HepG2 (cell line): Measurements from ENCODE around the gene GRPEL2. TPM values are rescaled to one million over a fixed set of nuclear protein-coding genes. Genes with fewer than 3 reads are reported as not detected.

ENCODE experiments used
- CHD2 ChIP-seq: IDR thresholded peaks from 2 replicates; pipeline ENCODE4 v1.6.1; 2011; ENCODE audit warnings: low read depth, low read length, improper control_type of control experiment
- GLI4 ChIP-seq: sonication (generic); formaldehyde crosslinking; IDR thresholded peaks from 2 replicates; pipeline ENCODE4 v1.5.1; 2020; ENCODE audit warnings: missing genetic modification reagents, mild to moderate bottlenecking, moderate library complexity, borderline replicate concordance
- LCORL ChIP-seq, 2 experiments: fragments of 450-650 bp in 1 of 2; sonication (generic) in 1 of 2; formaldehyde crosslinking in 1 of 2; IDR thresholded peaks; 2 replicates each; pipeline versions ENCODE4 v1.5.0 to v1.6.1; 2017 to 2020; ENCODE audit warnings: antibody characterized with exemption in 1 of 2, missing genetic modification reagents in 1 of 2
- NFKB2 ChIP-seq: sonication (generic); formaldehyde crosslinking; IDR thresholded peaks from 2 replicates; pipeline ENCODE4 v1.4.0; 2020; ENCODE audit warnings: missing genetic modification reagents, borderline replicate concordance
- SAP130 ChIP-seq: IDR thresholded peaks from 2 replicates; pipeline ENCODE4 v1.6.1; 2016; ENCODE audit warnings: low read depth
- SMARCC2 ChIP-seq: fragments of 450-650 bp; IDR thresholded peaks from 2 replicates; pipeline ENCODE4 v1.6.1; 2017; ENCODE audit warnings: antibody characterized with exemption, mild to moderate bottlenecking
- SSRP1 ChIP-seq: IDR thresholded peaks from 2 replicates; pipeline ENCODE4 v1.6.1; 2016; ENCODE audit warnings: control low read depth
- THAP11 ChIP-seq: IDR thresholded peaks from 2 replicates; pipeline ENCODE4 v1.6.1; 2016; ENCODE audit warnings: missing biosample characterization, missing genetic modification reagents
- ZNF282 ChIP-seq: fragments of 450-650 bp; IDR thresholded peaks from 2 replicates; pipeline ENCODE4 v1.6.1; 2018; ENCODE audit not compliant: partially characterized antibody
- ZNF607 ChIP-seq: sonication (generic); formaldehyde crosslinking; IDR thresholded peaks from 2 replicates; pipeline ENCODE4 v1.5.1; 2020; ENCODE audit warnings: missing genetic modification reagents, mild to moderate bottlenecking, borderline replicate concordance
- ZNF761 ChIP-seq: sonication (generic); formaldehyde crosslinking; conservative IDR thresholded peaks from 2 replicates; pipeline ENCODE4 v1.4.0; 2020; ENCODE audit warnings: mild to moderate bottlenecking, missing genetic modification reagents
- ZNF766 ChIP-seq: sonication (generic); formaldehyde crosslinking; IDR thresholded peaks from 2 replicates; pipeline ENCODE4 v1.5.0; 2020; ENCODE audit warnings: missing genetic modification reagents, borderline replicate concordance
- polyA plus RNA-seq, 8 experiments: library from polyadenylated mRNA; depleted of rRNA in 3 of 8; stranded (reverse) in 7 of 8; unstranded in 1 of 8; fragments of >200 nt; fragmentation: Illumina TruSeq in 4 of 8; extraction: Trizol in 4 of 8; gene quantifications; 2 replicates each; pipeline versions ENCODE4 v1.2.1 to v1.2.3, GENCODE V29; 2011 to 2016; ENCODE audit warnings: low read depth in 4 of 8, missing spikeins in 1 of 8, mixed read lengths in 1 of 8; ENCODE audit not compliant: insufficient read depth in 1 of 8
- total RNA-seq, 5 experiments: library from RNA; depleted of rRNA; stranded (reverse); fragments of >200 nt; fragmentation: Illumina TruSeq; extraction: Trizol; gene quantifications; 2 replicates each; pipeline ENCODE4 v1.2.3, GENCODE V29; 2016; ENCODE audit warnings: low read depth in 1 of 5
- TF ChIP-seq, protein P1 (sequence below): sonication (generic); formaldehyde crosslinking; conservative IDR thresholded peaks from 2 replicates; pipeline ENCODE4 v1.4.0; 2020; ENCODE audit warnings: missing genetic modification reagents
- TF ChIP-seq, protein P2 (sequence below): sonication (generic); formaldehyde crosslinking; IDR thresholded peaks from one replicate; pipeline ENCODE4 v1.5.1; 2020; ENCODE audit warnings: mild to moderate bottlenecking, missing genetic modification reagents; ENCODE audit errors: not compliant biosample characterization
- TF ChIP-seq, protein P3 (sequence below): sonication (generic); formaldehyde crosslinking; IDR thresholded peaks from 2 replicates; pipeline ENCODE4 v1.4.0; 2020; ENCODE audit warnings: mild to moderate bottlenecking, missing genetic modification reagents, borderline replicate concordance

Gene GRPEL2
- total and polyA plus RNA-seq, 2 of the 13 experiments (the other 11 are each of a cell fraction or from before 2014, with no cell fraction given), result 13.1 to 16.6 TPM

DNA sequence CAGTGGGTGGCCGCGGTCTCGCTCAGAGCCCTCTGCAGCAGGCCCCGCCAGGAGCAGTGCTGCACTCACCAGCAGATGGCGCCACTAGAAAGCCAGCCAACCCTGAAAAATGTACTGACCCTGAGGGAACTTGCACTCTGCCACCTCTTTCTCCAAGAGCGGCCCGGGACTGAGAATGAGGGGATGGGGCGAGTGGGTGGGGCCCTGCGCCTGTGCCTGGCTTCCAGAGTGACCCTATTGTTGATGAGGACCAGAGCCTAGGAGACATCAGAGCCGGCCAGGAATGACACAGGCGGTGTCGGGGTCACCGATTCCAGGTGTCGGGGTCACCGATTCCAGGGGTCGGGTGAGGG is 36.7 kb downstream of the GRPEL2 start (continued):
- TF ChIP-seq ZNF607 (CRISPR knock-in tag), result peak; percentile 60
- TF ChIP-seq NFKB2 (CRISPR knock-in tag), result peak; percentile 14; the same call in 1 of the 2 replicates
- TF ChIP-seq, protein P1, sequence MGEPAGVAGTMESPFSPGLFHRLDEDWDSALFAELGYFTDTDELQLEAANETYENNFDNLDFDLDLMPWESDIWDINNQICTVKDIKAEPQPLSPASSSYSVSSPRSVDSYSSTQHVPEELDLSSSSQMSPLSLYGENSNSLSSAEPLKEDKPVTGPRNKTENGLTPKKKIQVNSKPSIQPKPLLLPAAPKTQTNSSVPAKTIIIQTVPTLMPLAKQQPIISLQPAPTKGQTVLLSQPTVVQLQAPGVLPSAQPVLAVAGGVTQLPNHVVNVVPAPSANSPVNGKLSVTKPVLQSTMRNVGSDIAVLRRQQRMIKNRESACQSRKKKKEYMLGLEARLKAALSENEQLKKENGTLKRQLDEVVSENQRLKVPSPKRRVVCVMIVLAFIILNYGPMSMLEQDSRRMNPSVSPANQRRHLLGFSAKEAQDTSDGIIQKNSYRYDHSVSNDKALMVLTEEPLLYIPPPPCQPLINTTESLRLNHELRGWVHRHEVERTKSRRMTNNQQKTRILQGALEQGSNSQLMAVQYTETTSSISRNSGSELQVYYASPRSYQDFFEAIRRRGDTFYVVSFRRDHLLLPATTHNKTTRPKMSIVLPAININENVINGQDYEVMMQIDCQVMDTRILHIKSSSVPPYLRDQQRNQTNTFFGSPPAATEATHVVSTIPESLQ (CRISPR knock-in tag), result no peak
- TF ChIP-seq ZNF282, result no peak
- TF ChIP-seq SSRP1, result no peak
- no peak for TF ChIP-seq LCORL (IDR thresholded peaks at IDR 0.05)
- peak; percentile 49; the same call in 1 of the 2 replicates for TF ChIP-seq LCORL (CRISPR knock-in tag; IDR thresholded peaks at IDR 0.05)
- no peak for TF ChIP-seq CHD2
- TF ChIP-seq, protein P2, sequence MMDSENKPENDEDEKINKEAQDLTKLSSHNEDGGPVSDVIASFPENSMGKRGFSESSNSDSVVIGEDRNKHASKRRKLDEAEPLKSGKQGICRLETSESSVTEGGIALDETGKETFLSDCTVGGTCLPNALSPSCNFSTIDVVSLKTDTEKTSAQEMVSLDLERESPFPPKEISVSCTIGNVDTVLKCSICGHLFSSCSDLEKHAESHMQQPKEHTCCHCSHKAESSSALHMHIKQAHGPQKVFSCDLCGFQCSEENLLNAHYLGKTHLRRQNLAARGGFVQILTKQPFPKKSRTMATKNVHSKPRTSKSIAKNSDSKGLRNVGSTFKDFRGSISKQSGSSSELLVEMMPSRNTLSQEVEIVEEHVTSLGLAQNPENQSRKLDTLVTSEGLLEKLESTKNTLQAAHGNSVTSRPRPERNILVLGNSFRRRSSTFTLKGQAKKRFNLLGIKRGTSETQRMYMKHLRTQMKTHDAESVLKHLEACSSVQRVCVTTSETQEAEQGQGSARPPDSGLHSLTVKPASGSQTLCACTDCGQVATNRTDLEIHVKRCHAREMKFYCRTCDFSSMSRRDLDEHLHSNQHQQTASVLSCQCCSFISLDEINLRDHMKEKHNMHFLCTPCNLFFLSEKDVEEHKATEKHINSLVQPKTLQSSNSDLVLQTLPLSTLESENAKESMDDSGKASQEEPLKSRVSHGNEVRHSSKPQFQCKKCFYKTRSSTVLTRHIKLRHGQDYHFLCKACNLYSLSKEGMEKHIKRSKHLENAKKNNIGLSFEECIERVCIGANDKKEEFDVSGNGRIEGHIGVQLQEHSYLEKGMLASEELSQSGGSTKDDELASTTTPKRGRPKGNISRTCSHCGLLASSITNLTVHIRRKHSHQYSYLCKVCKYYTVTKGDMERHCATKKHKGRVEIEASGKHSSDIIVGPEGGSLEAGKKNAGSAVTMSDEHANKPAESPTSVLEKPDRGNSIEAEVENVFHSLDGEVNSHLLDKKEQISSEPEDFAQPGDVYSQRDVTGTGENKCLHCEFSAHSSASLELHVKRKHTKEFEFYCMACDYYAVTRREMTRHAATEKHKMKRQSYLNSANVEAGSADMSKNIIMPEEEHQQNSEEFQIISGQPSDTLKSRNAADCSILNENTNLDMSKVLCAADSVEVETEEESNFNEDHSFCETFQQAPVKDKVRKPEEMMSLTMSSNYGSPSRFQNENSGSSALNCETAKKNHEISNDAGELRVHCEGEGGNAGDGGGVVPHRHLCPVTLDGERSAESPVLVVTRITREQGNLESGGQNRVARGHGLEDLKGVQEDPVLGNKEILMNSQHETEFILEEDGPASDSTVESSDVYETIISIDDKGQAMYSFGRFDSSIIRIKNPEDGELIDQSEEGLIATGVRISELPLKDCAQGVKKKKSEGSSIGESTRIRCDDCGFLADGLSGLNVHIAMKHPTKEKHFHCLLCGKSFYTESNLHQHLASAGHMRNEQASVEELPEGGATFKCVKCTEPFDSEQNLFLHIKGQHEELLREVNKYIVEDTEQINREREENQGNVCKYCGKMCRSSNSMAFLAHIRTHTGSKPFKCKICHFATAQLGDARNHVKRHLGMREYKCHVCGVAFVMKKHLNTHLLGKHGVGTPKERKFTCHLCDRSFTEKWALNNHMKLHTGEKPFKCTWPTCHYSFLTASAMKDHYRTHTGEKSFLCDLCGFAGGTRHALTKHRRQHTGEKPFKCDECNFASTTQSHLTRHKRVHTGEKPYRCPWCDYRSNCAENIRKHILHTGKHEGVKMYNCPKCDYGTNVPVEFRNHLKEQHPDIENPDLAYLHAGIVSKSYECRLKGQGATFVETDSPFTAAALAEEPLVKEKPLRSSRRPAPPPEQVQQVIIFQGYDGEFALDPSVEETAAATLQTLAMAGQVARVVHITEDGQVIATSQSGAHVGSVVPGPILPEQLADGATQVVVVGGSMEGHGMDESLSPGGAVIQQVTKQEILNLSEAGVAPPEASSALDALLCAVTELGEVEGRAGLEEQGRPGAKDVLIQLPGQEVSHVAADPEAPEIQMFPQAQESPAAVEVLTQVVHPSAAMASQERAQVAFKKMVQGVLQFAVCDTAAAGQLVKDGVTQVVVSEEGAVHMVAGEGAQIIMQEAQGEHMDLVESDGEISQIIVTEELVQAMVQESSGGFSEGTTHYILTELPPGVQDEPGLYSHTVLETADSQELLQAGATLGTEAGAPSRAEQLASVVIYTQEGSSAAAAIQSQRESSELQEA (CRISPR knock-in tag), result peak; percentile 18
- TF ChIP-seq SAP130 (CRISPR knock-in tag), result peak; percentile 27; the same call in 1 of the 2 replicates
- TF ChIP-seq THAP11 (CRISPR knock-in tag), result no peak
- TF ChIP-seq ZNF766 (CRISPR knock-in tag), result no peak
- TF ChIP-seq, protein P3, sequence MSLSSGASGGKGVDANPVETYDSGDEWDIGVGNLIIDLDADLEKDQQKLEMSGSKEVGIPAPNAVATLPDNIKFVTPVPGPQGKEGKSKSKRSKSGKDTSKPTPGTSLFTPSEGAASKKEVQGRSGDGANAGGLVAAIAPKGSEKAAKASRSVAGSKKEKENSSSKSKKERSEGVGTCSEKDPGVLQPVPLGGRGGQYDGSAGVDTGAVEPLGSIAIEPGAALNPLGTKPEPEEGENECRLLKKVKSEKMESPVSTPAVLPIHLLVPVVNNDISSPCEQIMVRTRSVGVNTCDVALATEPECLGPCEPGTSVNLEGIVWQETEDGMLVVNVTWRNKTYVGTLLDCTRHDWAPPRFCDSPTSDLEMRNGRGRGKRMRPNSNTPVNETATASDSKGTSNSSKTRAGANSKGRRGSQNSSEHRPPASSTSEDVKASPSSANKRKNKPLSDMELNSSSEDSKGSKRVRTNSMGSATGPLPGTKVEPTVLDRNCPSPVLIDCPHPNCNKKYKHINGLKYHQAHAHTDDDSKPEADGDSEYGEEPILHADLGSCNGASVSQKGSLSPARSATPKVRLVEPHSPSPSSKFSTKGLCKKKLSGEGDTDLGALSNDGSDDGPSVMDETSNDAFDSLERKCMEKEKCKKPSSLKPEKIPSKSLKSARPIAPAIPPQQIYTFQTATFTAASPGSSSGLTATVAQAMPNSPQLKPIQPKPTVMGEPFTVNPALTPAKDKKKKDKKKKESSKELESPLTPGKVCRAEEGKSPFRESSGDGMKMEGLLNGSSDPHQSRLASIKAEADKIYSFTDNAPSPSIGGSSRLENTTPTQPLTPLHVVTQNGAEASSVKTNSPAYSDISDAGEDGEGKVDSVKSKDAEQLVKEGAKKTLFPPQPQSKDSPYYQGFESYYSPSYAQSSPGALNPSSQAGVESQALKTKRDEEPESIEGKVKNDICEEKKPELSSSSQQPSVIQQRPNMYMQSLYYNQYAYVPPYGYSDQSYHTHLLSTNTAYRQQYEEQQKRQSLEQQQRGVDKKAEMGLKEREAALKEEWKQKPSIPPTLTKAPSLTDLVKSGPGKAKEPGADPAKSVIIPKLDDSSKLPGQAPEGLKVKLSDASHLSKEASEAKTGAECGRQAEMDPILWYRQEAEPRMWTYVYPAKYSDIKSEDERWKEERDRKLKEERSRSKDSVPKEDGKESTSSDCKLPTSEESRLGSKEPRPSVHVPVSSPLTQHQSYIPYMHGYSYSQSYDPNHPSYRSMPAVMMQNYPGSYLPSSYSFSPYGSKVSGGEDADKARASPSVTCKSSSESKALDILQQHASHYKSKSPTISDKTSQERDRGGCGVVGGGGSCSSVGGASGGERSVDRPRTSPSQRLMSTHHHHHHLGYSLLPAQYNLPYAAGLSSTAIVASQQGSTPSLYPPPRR (CRISPR knock-in tag), result no peak
- no peak for TF ChIP-seq ZNF761 (CRISPR knock-in tag)
- no peak for TF ChIP-seq SMARCC2
- no peak for TF ChIP-seq GLI4 (CRISPR knock-in tag)
